Loucy (cell line): ENCODE data around the gene HAPLN2.

Experiments used
- H2AFZ ChIP-seq: fragments of 200-600 bp; sonication (generic); 2 replicates; pipeline ENCODE4 v1.6.0; 2016; ENCODE audit warnings: antibody characterized with exemption, mild to moderate bottlenecking, low read length, moderate library complexity
- H3F3A ChIP-seq: fragments of 200-600 bp; 2 replicates; pipeline ENCODE4 v1.6.0; 2016; ENCODE audit warnings: antibody characterized with exemption, low read depth, mild to moderate bottlenecking
- H3K27me3 ChIP-seq: fragments of 200-600 bp; sonication (generic); 2 replicates; pipeline ENCODE4 v1.6.1; 2014; ENCODE audit warnings: low read length, mild to moderate bottlenecking; ENCODE audit not compliant: insufficient read depth, poor library complexity, severe bottlenecking
- H3K36me3 ChIP-seq: fragments of 200-600 bp; sonication (generic); 2 replicates; pipeline ENCODE4 v1.6.1; 2016; ENCODE audit warnings: low read length; ENCODE audit not compliant: insufficient read depth
- H3K4me1 ChIP-seq: fragments of 200-600 bp; sonication (generic); 2 replicates; pipeline ENCODE4 v1.5.1; 2014; ENCODE audit warnings: low read length, mild to moderate bottlenecking; ENCODE audit not compliant: insufficient read depth, poor library complexity, severe bottlenecking
- H3K4me2 ChIP-seq: fragments of 200-600 bp; sonication (generic); 2 replicates; pipeline ENCODE4 v1.6.0; 2014; ENCODE audit warnings: antibody characterized with exemption, low read length, low read depth, mild to moderate bottlenecking; ENCODE audit not compliant: poor library complexity, severe bottlenecking
- H3K4me3 ChIP-seq: fragments of 200-600 bp; sonication (generic); 2 replicates; pipeline ENCODE4 v1.5.1; 2014; ENCODE audit warnings: low read length, mild to moderate bottlenecking, mixed read lengths; ENCODE audit not compliant: poor library complexity, severe bottlenecking
- H3K79me2 ChIP-seq: fragments of 200-600 bp; sonication (generic); 2 replicates; pipeline ENCODE4 v1.6.1; 2014; ENCODE audit warnings: low read length; ENCODE audit not compliant: insufficient read depth
- H3K9ac ChIP-seq: fragments of 200-600 bp; sonication (generic); 2 replicates; pipeline ENCODE4 v1.6.0; 2014; ENCODE audit warnings: mild to moderate bottlenecking, low read depth, low read length, moderate library complexity; ENCODE audit not compliant: poor library complexity, severe bottlenecking
- H3K9me2 ChIP-seq: fragments of 200-600 bp; sonication (generic); replicated peaks from 2 replicates; pipeline ENCODE4 v1.6.1; 2016; ENCODE audit warnings: low read depth, low read length, mixed read lengths
- H3K9me3 ChIP-seq: fragments of 200-600 bp; sonication (generic); 2 replicates; pipeline ENCODE4 v1.6.1; 2014; ENCODE audit warnings: mild to moderate bottlenecking, antibody characterized with exemption, low read length, low read depth; ENCODE audit not compliant: insufficient read depth
- H4K20me1 ChIP-seq: fragments of 200-600 bp; sonication (generic); 2 replicates; pipeline ENCODE4 v1.6.0; 2014; ENCODE audit warnings: antibody characterized with exemption, low read length, mild to moderate bottlenecking; ENCODE audit not compliant: insufficient read depth, poor library complexity, severe bottlenecking
- EZH2phosphoT487 ChIP-seq: fragments of 200-600 bp; IDR thresholded peaks from 2 replicates; pipeline ENCODE4 v1.6.1; 2018; ENCODE audit warnings: antibody characterized with exemption, mild to moderate bottlenecking, moderate library complexity, borderline replicate concordance
- TF ChIP-seq, protein P1 (sequence below): fragments of 200-600 bp; sonication (generic); conservative IDR thresholded peaks from 2 replicates; pipeline ENCODE4 v1.5.1; 2014; ENCODE audit warnings: mild to moderate bottlenecking, antibody characterized with exemption, low read length

The HAPLN2 gene

DNA sequence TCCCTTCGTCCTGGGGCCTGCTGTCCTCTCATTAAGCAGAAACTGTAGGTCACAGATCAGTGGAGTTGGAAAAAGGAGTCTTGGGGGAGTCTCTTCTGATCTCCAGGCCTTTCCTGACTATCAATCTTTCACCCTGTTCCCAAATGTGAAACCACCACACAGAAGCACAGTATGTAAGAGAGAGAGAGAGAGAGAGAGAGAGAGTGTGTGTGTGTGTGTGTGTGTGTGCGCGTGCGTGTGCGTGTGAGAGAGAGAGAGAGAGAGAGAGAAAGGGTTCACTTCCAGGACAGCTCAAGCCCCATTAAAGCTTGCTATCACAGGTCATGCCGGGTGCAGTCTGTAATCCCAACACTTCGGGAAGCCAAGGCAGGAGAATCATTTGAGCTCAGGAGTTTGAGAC lies 41.2 kb upstream of the HAPLN2 start:
- Histone ChIP-seq H3K9me2 (no peaks in the 10 kb centered on the region), H3K79me2 (no peaks in the 10 kb centered on the region)
- TF ChIP-seq, protein P1, sequence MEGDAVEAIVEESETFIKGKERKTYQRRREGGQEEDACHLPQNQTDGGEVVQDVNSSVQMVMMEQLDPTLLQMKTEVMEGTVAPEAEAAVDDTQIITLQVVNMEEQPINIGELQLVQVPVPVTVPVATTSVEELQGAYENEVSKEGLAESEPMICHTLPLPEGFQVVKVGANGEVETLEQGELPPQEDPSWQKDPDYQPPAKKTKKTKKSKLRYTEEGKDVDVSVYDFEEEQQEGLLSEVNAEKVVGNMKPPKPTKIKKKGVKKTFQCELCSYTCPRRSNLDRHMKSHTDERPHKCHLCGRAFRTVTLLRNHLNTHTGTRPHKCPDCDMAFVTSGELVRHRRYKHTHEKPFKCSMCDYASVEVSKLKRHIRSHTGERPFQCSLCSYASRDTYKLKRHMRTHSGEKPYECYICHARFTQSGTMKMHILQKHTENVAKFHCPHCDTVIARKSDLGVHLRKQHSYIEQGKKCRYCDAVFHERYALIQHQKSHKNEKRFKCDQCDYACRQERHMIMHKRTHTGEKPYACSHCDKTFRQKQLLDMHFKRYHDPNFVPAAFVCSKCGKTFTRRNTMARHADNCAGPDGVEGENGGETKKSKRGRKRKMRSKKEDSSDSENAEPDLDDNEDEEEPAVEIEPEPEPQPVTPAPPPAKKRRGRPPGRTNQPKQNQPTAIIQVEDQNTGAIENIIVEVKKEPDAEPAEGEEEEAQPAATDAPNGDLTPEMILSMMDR, result no peak
- TF ChIP-seq EZH2phosphoT487, result no peak

DNA sequence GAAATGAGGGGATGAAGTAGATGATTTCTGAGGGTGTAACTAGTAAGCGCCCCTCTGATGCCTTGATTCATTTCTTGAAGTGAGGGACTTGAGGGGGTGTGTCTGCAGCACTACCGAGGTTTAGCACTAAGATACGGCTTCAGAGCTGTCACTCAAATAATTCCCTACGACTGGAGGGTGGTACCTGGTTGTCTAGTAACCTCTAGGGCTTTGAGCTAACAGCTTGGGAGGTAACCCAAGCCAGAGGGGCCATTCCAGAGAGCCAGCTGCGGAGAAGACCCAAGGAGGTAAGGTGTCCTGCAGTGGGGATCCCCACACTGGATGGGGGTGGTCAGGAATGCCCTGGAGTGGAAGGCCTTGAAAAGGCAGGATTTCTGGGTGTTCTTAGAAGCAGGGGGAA lies 39.7 kb upstream of the HAPLN2 start, which contains the start of gene TTC24:
TSS of gene TTC24 (plus strand) at position 252 of the 400 bp plus-strand sequence. CDS start 1,642 bp downstream, outside the sequence.
- Histone ChIP-seq H3K36me3 (no peaks in the 10 kb centered on the region), H3K4me3 (no peak within 1 kb of the TSS), H3F3A (no peaks in the 10 kb centered on the region), H4K20me1 (no peaks in the 10 kb centered on the region), H3K9me3 (no peaks in the 10 kb centered on the region), H3K4me2 (no peak within 1 kb of the TSS), H3K27me3 (no peaks in the 10 kb centered on the region), H3K9ac (no peak within 1 kb of the TSS), H2AFZ (no peak within 1 kb of the TSS), H3K9me2 (no peaks in the 10 kb centered on the region), H3K4me1 (no peaks in the 10 kb centered on the region), H3K79me2 (no peaks in the 10 kb centered on the region)
- TF ChIP-seq EZH2phosphoT487, result no peak
- TF ChIP-seq, protein P1, result no peak

More for the DNA sequence above, 41.2 kb upstream of the HAPLN2 start:
- H3K9ac ChIP-seq, result no peak overlapping the region
- H3F3A ChIP-seq, result no peaks in the 10 kb centered on the region
- no peak overlapping the region for H3K4me3 ChIP-seq
- no peaks in the 10 kb centered on the region for H3K4me1 ChIP-seq
- no peaks in the 10 kb centered on the region for H3K36me3 ChIP-seq
- no peaks in the 10 kb centered on the region for H4K20me1 ChIP-seq
- H3K4me2 ChIP-seq, result no peak overlapping the region
- no peak overlapping the region for H2AFZ ChIP-seq
- no peaks in the 10 kb centered on the region for H3K9me3 ChIP-seq
- H3K27me3 ChIP-seq, result no peaks in the 10 kb centered on the region

DNA sequence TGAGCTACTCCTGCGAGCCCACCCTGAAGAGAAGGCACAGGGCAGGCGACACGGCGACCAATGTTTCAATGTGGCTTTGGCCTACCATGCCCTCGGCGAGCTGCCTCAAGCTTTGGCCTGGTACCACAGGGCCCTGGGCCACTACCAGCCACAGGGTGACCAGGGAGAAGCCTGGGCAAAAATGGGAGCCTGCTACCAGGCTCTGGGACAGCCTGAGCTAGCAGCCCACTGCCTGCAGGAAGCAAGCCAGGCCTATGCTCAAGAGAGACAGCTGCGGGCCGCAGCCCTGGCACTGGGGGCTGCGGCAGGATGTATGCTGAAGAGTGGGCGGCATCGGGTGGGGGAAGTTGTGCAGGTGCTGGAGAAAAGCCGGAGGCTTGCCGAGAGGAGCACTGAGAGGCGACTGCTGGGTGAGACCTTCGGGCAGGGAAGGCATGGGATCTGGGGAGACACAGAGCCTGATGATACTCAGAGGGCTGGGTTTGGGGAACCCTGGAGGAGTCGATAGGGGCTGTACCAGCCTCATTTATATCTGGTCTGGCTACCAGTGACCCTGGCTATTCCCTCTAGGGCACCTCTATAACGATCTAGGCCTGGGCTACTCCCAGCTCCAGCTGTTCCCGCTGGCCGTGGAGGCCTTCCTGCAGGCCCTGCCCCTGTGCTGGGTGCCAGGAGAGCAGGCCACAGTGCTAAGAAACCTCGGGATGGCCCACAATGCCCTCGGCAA lies 37.4 kb upstream of the HAPLN2 start:
- TF ChIP-seq EZH2phosphoT487, result no peak
- TF ChIP-seq, protein P1, result no peak
- no peaks in the 10 kb centered on the region for H3K79me2 ChIP-seq
- H3K4me1 ChIP-seq, result no peaks in the 10 kb centered on the region
- H3K9ac ChIP-seq, result peak overlapping the region; percentile 69
- H2AFZ ChIP-seq, result no peak overlapping the region; the same call in 1 of the 2 replicates
- H3F3A ChIP-seq, result no peaks in the 10 kb centered on the region
- H3K9me3 ChIP-seq, result no peaks in the 10 kb centered on the region
- H3K4me2 ChIP-seq, result peak overlapping the region; percentile 12
- H3K27me3 ChIP-seq, result no peaks in the 10 kb centered on the region
- H3K9me2 ChIP-seq, result no peaks in the 10 kb centered on the region
- no peaks in the 10 kb centered on the region for H3K36me3 ChIP-seq
- H3K4me3 ChIP-seq, result peak overlapping the region; percentile 61
- no peaks in the 10 kb centered on the region for H4K20me1 ChIP-seq
